RPMI7951 (cell line): Measurements from ENCODE around the gene DDX51. TPM values are rescaled to one million over a fixed set of nuclear protein-coding genes. Genes with fewer than 3 reads are reported as not detected.
A peak's percentile ranks its signal among the peaks of the same experiment; 100 is the strongest.
"Not testable (repeated sequence)": the region's sequence is repeated elsewhere in the genome, so short reads cannot be mapped to it uniquely, and the experiment has no call there.

Experiments
- DNase-seq: peaks from one replicate; pipeline ENCODE4 v3.0.0-alpha.2; 2012; ENCODE audit warnings: low read depth
- total RNA-seq: library from RNA; depleted of rRNA; stranded (reverse); fragments of >200 nt; shearing (Covaris generic); gene quantifications from 2 replicates; pipeline ENCODE4 v1.2.3, GENCODE V29; 2014

DDX51 gene
- total RNA-seq, 1 experiment from 2014 or later: 3.0 TPM

DNA sequence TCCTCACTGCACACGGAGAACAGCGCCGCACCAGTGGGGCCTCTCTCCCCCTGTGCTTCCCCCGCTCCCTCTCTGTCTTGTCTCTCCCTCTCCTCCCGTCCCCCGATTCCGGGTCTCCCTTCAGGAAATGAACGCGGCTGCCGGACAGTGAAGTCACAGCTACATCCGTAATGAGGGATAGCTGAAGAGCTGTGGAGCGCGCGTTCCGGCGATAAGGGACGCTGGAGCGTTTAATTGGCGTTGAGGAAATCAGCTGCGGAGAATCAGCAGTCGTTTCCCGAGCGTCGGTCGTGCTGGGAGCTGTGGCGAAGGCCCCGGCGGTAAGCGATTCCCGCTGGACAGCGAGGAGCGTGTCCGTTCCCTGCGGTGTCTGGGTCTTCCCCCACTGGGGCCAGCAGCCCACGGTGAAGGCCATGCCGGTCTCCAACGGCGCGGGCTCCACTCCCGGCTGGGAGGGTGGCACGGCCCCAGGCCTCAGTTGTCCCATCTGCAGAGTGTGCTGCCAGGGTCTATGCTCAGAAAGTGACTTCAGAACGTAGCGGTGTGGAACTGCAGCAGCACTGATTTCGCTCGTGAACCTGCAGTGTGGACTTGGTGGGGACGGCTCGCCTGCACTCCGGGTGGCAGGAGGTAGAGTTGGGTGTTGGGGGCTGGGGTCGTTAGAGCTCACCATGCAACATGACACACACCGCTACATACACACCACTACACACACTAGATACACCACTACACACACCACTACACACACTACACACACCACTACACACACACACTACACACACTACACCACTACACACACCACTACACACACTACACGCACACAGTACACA lies 11.0 kb upstream of the DDX51 start:
- DNase-seq: peak; percentile 49

DNA sequence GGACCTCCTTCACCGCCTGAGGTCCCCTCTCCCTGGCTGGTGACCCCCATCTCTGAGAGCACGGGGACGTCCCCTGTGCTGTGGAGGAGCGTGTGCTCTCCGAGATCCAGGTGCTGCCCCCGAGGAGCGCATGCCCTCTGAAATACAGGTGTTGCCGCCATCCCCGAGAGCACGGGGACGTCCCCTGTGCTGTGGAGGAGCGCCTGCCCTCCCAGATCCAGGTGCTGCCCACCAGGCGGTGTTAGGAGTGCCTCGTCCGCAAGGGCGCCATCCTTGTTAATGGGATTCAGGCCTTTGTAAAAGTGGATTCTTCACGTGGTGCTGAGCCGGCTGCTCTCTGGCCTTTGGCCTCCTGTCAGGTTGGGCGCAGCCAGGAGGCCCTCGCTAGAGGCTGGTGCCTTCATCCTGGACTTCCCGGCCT lies 10.2 kb upstream of the DDX51 start:
- no peak for DNase-seq

DNA sequence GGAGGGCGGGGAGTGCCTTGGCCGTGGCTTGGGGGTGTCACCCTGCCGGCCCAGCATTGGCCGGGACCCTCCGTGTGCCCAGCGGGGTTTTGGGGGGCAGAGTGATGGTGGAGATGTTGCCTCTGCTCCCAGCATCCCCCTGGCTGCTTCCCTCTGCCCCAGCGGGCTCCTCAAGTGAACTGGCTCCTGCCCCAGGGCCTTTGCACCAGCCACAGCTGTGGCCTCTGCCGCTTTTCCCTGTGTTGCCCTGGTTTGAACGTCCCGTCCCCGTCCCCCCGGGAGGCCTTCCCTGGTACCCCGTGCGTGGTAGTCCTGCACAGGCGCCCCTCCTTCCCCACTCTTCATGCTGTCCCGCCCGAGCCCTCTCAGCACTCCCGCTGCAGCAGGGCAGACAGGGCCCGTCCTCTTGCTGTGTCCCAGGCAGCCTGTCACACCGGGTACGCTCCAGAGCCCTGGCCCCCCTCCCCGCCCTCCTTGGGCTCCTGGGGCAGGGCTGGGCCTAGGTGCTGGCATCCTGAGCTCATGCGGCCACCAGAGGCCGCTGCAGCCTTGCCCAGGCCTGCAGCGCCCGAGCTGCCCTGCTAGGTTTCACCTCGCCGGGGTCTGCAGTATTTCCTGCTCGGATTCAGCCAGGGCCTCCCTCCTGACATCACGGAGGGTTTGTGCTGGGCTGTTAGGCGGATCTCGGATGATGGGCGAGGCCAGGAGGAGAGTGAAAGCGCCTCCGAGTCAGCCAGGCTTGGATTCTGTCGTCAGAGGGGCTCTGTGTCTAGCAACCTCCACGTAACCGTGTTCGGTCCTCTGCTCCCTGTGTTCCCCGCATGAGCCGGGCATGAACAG lies 9.6 kb upstream of the DDX51 start:
- DNase-seq: peak; percentile 54

DNA sequence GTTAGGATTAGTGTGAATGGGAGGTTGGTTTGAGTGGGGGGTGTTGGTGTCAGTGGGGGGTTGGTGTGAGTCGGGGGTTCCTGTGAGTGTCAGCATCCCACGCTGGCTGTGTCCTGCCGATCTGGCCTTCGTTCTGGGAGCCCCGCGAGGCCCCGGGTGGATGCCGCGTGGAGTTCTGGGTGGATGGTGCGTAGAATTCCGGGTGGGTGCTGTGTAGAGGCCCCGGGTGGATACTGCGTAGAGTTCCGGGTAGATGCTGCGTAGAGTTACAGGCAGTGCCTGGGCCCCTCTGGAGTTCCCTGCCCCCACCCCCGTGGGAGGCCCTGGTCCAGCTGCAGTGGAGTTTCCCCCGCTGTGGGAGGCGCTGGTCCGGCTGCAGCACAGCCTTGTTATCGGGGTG lies 8.8 kb upstream of the DDX51 start:
- no peak for DNase-seq

DNA sequence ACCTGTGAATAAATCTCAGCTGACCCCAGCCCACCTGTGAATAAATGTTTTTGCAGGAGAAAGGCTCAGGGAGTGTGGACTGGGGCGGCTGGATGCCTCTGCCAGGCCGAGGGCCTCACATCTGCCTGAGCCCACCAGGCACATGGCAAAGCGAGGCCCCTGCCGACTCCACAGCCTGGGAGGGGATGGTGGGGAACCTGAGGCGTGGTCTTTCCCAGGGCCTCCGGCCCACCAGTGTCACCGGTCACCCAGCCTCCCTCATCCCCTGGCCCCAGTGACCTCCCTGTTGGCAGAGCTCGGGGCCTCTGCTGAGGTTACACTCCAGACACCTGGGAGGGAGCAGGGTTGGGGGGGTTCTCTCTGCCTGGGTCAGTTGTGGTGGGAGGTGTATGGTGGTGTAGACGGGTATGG lies 8.3 kb upstream of the DDX51 start:
- DNase-seq: no peak

DNA sequence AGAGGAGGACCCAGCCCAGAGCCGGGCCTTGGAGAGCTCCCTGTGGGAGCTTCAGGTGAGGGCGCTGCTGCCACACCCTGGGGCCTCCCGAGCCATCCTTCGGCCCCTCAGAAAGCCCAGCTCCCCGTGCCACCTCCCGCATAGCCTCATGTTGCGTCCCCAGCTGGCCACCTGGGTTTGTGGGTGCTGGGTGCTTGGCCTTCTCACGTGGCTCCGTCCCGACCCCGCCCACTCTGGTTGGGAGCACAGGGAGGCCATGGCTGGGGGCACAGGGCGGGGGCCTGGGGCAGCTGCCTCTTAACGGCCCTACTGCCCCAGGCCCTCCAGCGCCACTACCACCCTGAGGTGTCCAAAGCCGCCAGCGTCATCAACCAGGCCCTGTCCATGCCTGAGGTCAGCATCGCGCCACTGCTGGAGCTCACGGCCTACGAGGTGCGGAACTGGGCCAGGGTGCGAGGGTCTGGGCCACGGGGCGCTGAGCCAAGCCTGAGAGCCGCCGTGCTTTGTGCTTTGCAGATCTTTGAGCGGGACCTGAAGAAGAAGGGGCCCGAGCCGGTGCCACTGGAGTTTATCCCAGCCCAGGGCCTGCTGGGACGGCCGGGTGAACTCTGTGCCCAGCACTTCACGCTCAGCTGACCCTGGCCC lies 7.8 kb upstream of the DDX51 start:
- no peak for DNase-seq

DNA sequence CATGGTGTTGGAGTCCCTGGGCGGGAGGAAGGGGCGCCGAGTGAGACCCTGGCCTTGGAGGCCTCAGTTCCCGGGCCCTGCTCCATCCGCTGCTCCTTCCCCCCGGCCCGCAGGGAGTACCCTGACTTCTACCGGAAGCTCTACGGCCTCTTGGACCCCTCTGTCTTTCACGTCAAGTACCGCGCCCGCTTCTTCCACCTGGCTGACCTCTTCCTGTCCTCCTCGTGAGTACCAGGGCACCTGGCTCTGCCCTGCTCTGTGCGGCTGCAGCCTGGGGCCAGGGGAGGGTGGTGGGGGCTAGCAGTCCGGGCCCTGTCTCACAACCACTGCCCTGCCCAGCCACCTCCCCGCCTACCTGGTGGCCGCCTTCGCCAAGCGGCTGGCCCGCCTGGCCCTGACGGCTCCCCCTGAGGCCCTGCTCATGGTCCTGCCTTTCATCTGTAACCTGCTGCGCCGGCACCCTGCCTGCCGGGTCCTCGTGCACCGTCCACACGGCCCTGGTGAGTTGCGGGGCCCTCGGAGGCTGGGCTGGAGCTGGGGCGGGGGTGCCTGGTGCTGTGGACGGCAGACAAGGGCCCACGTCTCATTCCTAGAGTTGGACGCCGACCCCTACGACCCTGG lies 7.1 kb upstream of the DDX51 start:
- no peak for DNase-seq

DNA sequence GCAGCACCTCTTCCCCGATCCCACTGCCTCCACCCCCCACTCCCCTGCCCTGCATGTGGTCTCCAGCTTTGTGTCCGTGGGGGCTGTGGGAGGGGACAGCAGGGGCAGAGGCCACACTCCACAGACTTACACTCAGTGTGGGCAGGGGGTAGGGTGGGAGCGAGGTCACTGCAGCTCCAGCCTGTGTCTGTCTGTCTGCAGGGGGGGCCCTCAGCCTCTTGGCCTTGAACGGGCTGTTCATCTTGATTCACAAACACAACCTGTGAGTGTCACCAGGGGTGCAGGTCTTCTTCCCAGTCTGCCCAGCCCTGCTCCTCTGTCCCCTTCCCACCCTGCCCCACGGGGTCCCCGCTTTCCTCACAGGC lies 6.6 kb upstream of the DDX51 start:
- DNase-seq: no peak

DNA sequence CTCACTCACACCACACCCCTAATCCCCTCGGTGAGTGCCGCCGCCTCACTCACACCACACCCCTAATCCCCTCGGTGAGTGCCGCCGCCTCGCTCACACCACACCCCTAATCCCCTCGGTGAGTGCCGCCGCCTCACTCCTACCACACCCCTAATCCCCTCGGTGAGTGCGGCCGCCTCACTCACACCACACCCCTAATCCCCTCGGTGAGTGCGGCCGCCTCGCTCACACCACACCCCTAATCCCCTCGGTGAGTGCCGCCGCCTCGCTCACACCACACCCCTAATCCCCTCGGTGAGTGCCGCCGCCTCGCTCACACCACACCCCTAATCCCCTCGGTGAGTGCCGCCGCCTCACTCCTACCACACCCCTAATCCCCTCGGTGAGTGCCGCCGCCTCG lies 5.4 kb upstream of the DDX51 start:
- DNase-seq: not testable (repeated sequence)

DNA sequence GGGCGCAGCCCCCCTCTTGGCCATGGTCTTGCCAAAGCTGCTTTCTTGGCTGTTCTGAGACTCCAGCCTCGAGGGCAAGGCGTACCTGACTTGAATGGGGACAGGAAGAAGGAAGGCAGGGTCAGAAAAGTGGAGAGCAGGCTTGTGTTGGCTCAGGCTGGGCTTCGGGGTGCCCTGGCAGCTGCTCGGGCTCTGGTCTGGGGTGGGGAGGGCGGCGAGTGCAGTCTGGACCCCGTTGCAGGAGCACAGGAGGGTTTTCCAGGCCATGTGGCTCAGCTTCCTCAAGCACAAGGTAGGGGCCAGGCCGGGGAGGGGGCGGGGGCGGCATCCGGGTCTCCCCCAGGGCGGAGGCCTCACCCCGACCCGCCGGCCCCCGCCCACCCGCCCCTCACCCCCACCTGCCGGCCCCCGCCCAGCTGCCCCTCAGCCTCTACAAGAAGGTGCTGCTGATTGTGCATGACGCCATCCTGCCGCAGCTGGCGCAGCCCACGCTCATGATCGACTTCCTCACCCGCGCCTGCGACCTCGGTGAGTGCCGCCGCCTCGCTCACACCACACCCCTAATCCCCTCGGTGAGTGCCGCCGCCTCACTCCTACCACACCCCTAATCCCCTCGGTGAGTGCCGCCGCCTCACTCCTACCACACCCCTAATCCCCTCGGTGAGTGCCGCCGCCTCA lies 4.4 kb upstream of the DDX51 start:
- DNase-seq: no peak

DNA sequence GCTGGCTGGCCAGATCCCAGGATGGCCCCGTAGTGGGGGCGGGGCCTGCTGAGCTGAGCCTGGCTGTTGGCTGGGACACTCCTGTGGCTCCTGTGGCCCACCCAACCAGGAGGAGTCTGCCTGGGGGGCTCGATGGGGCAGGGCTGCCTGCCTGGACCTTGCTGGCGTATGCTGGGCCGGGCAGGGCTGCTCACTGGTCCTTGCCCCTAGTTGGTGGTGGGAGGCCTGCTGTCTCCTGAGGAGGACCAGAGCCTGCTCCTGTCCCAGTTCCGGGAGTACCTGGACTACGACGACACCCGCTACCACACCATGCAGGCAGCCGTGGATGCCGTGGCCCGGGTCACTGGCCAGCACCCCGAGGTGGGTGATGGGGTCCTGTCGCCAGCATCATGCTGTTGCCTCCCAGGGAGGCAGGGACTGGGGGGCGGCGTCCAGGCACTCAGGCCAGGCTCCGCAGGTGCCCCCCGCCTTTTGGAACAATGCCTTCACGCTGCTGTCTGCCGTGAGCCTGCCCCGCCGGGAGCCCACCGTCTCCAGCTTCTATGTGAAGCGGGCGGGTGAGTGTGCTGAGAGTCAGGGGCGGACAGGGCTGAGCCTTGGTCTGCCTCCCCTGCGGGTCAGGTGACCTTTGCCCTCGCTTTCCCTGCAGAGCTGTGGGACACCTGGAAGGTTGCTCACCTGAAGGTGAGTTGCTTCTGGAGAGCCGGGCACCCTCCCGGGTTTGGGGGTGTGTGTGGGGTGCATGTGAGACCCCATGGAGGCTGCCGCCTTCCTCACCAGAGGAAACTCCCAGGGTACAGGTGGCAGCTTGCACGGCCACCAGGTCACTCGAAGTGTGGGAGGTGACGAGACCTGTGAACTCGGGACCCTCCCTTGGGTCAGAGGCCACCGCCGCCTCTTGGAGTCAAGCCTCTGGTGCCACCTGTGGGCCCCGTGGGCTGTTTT lies 3.6 kb upstream of the DDX51 start:
- no peak for DNase-seq

DNA sequence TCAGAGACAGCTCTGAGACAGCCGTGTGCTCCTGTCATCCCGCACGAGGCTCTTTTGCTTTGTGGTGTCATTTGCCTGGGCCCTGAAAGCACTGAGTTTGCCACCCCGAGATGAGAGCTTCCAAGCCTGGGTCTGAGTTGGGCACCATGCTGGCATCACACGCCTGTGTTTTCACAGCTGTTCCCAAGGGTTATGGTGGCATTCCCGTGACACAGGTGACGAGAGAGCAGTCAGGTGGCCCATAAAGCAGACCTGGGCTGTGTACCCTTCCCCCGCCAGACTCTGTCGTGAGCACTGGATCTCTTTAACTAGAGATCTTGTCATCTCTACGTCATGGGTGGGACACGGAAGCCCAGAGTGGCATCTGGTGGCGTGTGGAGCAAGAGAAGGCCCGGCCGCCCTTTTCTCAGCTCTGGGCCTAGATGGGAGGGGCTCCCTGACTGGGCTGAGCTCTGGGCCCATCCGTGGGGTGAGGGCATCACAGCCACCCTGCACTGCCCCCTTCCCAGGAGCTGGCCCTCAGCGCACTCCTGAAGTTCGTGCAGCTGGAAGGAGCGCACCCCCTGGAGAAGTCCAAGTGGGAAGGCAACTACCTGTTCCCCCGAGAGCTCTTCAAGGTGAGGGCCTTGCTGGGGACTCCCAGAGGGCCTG lies 2.8 kb upstream of the DDX51 start:
- DNase-seq: no peak

DNA sequence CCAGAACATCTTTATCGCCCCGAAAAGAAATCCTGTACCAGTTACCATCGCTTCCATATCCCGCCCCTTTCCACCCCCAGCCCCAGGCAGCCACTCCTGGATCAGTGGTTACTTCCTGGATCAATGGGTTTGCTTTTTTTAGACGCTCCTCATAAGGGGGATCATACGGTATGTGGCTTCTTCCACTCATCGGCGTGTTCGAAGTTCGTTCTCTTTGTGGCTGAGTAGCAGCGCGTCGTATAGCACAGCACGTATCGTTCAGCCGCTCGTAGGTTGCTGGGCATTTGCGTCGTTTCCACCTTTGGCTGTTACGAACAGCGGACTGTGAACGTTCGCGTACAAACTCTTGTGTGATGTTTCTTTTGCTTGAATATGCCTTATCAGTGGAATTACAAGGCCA lies 2.0 kb upstream of the DDX51 start:
- DNase-seq: no peak

DNA sequence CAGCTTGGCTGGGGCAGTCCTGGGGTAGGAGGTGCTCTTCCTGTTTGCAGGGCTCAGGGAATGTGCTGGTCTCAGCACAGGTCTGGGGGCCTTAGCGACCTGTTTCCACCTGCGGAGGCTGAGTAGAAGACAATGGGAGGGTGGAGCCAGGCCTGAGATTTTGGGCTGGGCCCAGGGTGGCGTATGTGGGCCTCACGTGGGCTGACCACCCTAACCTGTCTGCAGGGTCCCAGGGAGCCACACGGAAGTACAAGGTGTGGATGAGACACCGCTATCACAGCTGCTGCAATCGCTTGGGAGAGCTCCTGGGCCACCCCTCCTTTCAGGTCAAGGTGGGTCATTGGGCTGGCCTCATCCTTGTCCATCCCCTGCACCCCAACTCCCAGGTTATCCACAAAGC lies 1.2 kb upstream of the DDX51 start:
- DNase-seq: no peak

DNA sequence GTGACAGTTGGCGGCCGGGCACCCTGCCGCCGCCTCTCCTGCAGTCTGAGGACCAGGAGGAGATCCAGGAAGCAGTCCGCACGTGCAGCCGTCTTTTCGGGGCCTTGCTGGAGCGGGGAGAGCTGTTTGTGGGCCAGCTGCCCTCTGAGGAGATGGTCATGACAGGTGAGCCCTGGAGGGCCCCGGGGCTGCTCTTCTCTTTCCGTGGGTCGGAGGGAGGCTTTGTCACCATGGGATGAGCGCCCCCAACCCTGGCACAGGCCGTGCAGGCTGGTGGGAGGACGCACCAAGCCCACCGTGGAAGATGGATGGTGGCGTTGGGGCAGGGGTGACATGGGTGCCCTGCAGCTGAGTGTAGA lies 670 bp upstream of the DDX51 start:
- DNase-seq: no peak

DNA sequence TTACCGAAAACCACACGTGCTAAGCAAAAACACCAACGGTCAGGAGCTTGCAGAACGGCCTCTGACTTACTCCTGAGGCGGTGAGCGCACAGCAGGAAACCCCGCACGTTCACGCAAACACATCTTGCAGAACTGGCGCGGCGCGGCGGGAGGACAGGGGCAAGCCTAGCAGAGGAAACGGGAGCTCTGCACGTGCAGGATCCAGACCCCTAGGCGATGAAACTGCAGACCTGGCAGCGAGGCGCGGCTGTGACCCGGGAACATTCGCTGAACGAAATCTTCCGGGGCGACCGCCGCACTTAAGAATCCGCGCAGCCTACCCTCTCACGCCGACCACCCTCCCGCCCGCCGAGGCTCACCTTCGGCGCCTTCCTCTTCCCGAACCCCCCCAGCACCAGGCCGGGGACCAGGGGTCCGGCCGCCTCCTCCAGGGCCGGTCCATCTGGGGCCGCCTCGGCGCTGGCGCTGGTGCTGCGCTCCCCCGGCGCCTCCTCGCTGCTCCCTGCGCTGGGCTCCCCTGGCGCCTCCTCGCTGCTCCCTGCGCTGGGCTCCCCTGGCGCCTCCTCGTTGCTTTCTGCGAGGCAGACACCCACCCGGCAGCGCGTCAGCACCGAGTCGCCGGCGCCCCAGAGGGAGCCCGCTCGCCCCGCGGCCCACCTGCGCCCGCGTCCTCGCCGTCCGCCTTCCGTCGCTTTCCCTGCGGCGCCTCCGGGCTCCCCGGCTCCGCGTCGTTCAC lies 615 bp downstream of the DDX51 start:
- DNase-seq: no peak

DNA sequence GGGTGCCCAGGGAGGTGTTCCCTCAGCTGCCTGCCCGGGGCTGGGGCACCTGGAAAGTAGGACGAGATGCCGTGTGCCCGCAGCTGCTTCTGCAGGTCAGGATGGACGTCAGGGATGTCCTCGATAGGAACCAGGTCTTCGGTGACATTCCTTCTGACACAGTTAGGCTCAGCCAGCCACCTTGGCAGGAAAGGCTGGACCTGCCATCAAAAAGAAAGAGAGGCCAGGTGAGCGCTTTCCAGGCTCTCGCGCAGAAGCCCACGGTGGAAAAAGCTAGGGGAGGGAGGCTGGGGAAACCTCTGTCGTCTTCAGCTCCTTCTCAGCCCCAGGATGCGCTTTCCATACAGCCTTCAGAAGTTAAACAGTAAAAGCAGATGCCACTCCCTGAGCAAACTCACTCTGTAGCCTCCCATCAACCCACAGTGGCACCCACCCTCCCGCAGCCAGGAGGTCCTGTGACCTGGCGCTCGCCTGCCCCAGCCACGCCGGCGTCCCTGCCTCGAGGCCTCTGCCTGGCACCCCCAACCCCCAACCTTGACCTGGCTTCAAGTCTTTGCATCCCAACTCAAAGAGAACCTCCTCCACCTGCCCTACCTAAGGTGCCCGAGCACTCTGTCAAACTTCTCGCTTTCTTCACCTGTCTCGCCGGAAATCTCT lies 1.3 kb downstream of the DDX51 start:
- no peak for DNase-seq

DNA sequence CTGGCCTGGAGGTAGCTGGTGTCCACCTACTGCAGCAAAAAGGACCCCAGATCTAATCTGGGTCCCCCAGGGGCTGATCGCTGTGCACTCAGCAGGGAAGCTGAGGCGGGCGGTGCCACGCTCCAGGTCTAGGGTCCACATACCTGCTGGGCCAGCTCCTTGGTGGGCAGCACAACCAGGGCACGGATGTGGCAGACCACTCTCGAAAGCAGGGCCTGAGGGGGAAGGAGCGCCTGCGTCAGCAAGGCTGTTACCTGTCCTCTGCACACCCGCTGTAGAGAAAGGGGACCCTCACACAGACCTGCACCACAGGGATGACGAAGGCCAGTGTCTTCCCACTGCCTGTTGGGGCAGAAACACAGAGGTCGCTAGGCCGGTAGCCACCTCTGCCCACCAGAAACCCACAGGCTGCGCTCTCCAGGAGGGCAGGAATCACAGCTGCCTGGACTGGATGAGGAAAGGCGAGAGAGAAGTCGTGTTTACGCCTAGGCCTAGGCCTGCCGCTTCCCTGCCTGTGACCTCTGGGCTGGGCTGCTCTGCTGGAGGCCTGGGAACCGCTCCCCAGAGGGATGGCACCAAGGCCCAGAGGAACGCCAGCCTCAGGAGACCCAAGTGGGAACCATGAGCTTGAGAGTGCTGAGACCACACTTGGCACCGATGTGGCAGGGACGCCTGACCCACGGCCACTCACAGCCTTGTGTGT lies 2.0 kb downstream of the DDX51 start:
- DNase-seq: no peak
